Neural progenitor cell (in vitro differentiated cells): ENCODE measurements around the gene DNAH5. TPM values are rescaled to one million over a fixed set of nuclear protein-coding genes. Genes with fewer than 3 reads are reported as not detected.

Source experiments
- DNase-seq: peaks from one replicate; pipeline ENCODE4 v3.0.0-alpha.2; 2016; ENCODE audit warnings: low spot score
- H2AFZ ChIP-seq: fragments of 200-600 bp; sonication (generic); replicated peaks from 2 replicates; pipeline ENCODE4 v1.6.1; 2016; ENCODE audit warnings: antibody characterized with exemption
- H3F3A ChIP-seq: fragments of 200-600 bp; sonication (generic); 2 replicates; pipeline ENCODE4 v1.6.1; 2016; ENCODE audit warnings: antibody characterized with exemption, low read depth
- H3K27ac ChIP-seq: fragments of 200-600 bp; sonication (generic); 2 replicates; pipeline ENCODE4 v1.5.1; 2016; ENCODE audit warnings: mild to moderate bottlenecking
- H3K27me3 ChIP-seq: fragments of 200-600 bp; sonication (generic); 2 replicates; pipeline ENCODE4 v1.6.1; 2016; ENCODE audit warnings: mild to moderate bottlenecking, moderate library complexity
- H3K36me3 ChIP-seq: fragments of 200-600 bp; sonication (generic); 2 replicates; pipeline ENCODE4 v1.5.1; 2016
- H3K4me1 ChIP-seq: fragments of 200-600 bp; sonication (generic); 2 replicates; pipeline ENCODE4 v1.6.1; 2016; ENCODE audit warnings: mixed run types
- H3K4me2 ChIP-seq: fragments of 200-600 bp; sonication (generic); 2 replicates; pipeline ENCODE4 v1.6.1; 2016
- H3K4me3 ChIP-seq: fragments of 200-600 bp; sonication (generic); 2 replicates; pipeline ENCODE4 v1.5.1; 2016
- H3K79me2 ChIP-seq: fragments of 200-600 bp; sonication (generic); 2 replicates; pipeline ENCODE4 v1.6.1; 2016; ENCODE audit warnings: low read depth
- H3K9ac ChIP-seq: fragments of 200-600 bp; sonication (generic); 2 replicates; pipeline ENCODE4 v1.6.1; 2016
- H3K9me3 ChIP-seq: fragments of 200-600 bp; sonication (generic); 2 replicates; pipeline ENCODE4 v1.5.1; 2016; ENCODE audit warnings: low read depth
- H4K20me1 ChIP-seq: fragments of 200-600 bp; sonication (generic); 2 replicates; pipeline ENCODE4 v1.6.1; 2016; ENCODE audit warnings: low read depth
- H3K27ac Mint-ChIP-seq: 3 replicates; pipeline ENCODE4 v1.8.0; 2021; ENCODE audit warnings: mixed read lengths
- H3K27me3 Mint-ChIP-seq: 2 replicates; pipeline ENCODE4 v1.8.0; 2022; ENCODE audit warnings: low read depth, mild to moderate bottlenecking, inconsistent platforms, moderate library complexity, mixed read lengths; ENCODE audit not compliant: insufficient read depth
- H3K36me3 Mint-ChIP-seq: 3 replicates; pipeline ENCODE4 v1.8.0; 2021; ENCODE audit warnings: mixed read lengths
- H3K4me1 Mint-ChIP-seq: 3 replicates; pipeline ENCODE4 v1.8.0; 2021; ENCODE audit warnings: mixed read lengths
- H3K4me3 Mint-ChIP-seq: 3 replicates; pipeline ENCODE4 v1.8.0; 2021; ENCODE audit warnings: mild to moderate bottlenecking, moderate library complexity, mixed read lengths
- H3K9me3 Mint-ChIP-seq: 3 replicates; pipeline ENCODE4 v1.8.0; 2020; ENCODE audit warnings: mixed read lengths
- CTCF ChIP-seq: fragments of 200-600 bp; sonication (generic); IDR thresholded peaks from 2 replicates; pipeline ENCODE4 v1.5.1; 2017; ENCODE audit warnings: antibody characterized with exemption, mild to moderate bottlenecking
- EZH2 ChIP-seq: fragments of 200-600 bp; sonication (generic); IDR thresholded peaks from 2 replicates; pipeline ENCODE4 v1.6.1; 2017; ENCODE audit warnings: antibody characterized with exemption, mild to moderate bottlenecking, moderate library complexity
- EZH2phosphoT487 ChIP-seq: fragments of 200-600 bp; sonication (generic); IDR thresholded peaks from 2 replicates; pipeline ENCODE4 v1.6.1; 2017; ENCODE audit warnings: antibody characterized with exemption
- total RNA-seq: library from RNA; depleted of rRNA; stranded (reverse); fragments of >200 nt; gene quantifications from 2 replicates; pipeline ENCODE4 v1.2.3, GENCODE V29; 2015; ENCODE audit warnings: low replicate concordance

DNAH5 gene
- total RNA-seq, 1 donor from 2014 or later: 0.39 TPM

- Mint-ChIP-seq H3K9me3 (no peaks in the 10 kb centered on the region), H3K27ac (no peak overlapping the region), H3K27me3 (no peaks in the 10 kb centered on the region), H3K4me1 (no peaks in the 10 kb centered on the region), H3K4me3 (no peak overlapping the region), H3K36me3 (no peaks in the 10 kb centered on the region)
- DNase-seq: no peak
- no peaks in the 10 kb centered on the region for H3K27me3 ChIP-seq
- H3K4me2 ChIP-seq: no peak overlapping the region
- H3K27ac ChIP-seq: no peak overlapping the region
- no peaks in the 10 kb centered on the region for H3K36me3 ChIP-seq
- no peaks in the 10 kb centered on the region for H3K9me3 ChIP-seq
- no peaks in the 10 kb centered on the region for H3F3A ChIP-seq
- TF ChIP-seq CTCF (no peak), EZH2phosphoT487 (no peak), EZH2 (no peak)
- H4K20me1 ChIP-seq: no peaks in the 10 kb centered on the region
- no peak overlapping the region for H2AFZ ChIP-seq
- no peaks in the 10 kb centered on the region for H3K79me2 ChIP-seq
- H3K4me1 ChIP-seq: no peaks in the 10 kb centered on the region
- H3K9ac ChIP-seq: no peak overlapping the region
- H3K4me3 ChIP-seq: no peak overlapping the region
Measured at GRCh38 chr5:13910201-13910600, 34.3 kb downstream of the DNAH5 start.

- H3K9me3 Mint-ChIP-seq: no peaks in the 10 kb centered on the region
- no peak for DNase-seq
- H3K27me3 ChIP-seq: no peaks in the 10 kb centered on the region
- H3K9ac ChIP-seq: no peak overlapping the region
- H3K27me3 Mint-ChIP-seq: no peaks in the 10 kb centered on the region
- no peak overlapping the region for H3K27ac Mint-ChIP-seq
- H3F3A ChIP-seq: no peaks in the 10 kb centered on the region
- H3K79me2 ChIP-seq: no peaks in the 10 kb centered on the region
- no peak overlapping the region for H3K4me3 Mint-ChIP-seq
- no peak overlapping the region for H2AFZ ChIP-seq
- no peaks in the 10 kb centered on the region for H3K9me3 ChIP-seq
- no peaks in the 10 kb centered on the region for H4K20me1 ChIP-seq
- no peak overlapping the region for H3K27ac ChIP-seq
- H3K4me1 ChIP-seq: no peaks in the 10 kb centered on the region
- no peaks in the 10 kb centered on the region for H3K36me3 Mint-ChIP-seq
- no peak overlapping the region for H3K4me3 ChIP-seq
- H3K4me2 ChIP-seq: no peak overlapping the region
- H3K4me1 Mint-ChIP-seq: no peaks in the 10 kb centered on the region
- TF ChIP-seq EZH2: no peak
- TF ChIP-seq CTCF: no peak
- no peak for TF ChIP-seq EZH2phosphoT487
- H3K36me3 ChIP-seq: no peaks in the 10 kb centered on the region
Measured at GRCh38 chr5:13909271-13909670, 35.2 kb downstream of the DNAH5 start.

GRCh38 chr5:13898569-13898968 is 45.9 kb downstream of the DNAH5 start:
- Histone ChIP-seq H3K79me2 (no peaks in the 10 kb centered on the region), H3K27me3 (no peaks in the 10 kb centered on the region), H3K9ac (no peak overlapping the region), H3K4me2 (no peak overlapping the region), H3K27ac (no peak overlapping the region), H3K4me1 (peaks cover 7% of the 10 kb centered on the region), H3F3A (no peaks in the 10 kb centered on the region), H2AFZ (no peak overlapping the region), H3K9me3 (no peaks in the 10 kb centered on the region), H3K4me3 (no peak overlapping the region), H3K36me3 (no peaks in the 10 kb centered on the region), H4K20me1 (no peaks in the 10 kb centered on the region)
- DNase-seq: no peak
- Mint-ChIP-seq H3K36me3 (no peaks in the 10 kb centered on the region), H3K27me3 (no peaks in the 10 kb centered on the region), H3K27ac (no peak overlapping the region), H3K9me3 (no peaks in the 10 kb centered on the region), H3K4me1 (no peaks in the 10 kb centered on the region), H3K4me3 (no peak overlapping the region)
- no peak for TF ChIP-seq EZH2phosphoT487
- TF ChIP-seq CTCF: no peak
- no peak for TF ChIP-seq EZH2
